Esophagus (tissue), 2 donors: Measurements from ENCODE around the gene PLEKHG5. TPM values are rescaled to one million over a fixed set of nuclear protein-coding genes. Genes with fewer than 3 reads are reported as not detected.
A peak's percentile ranks its signal among the peaks of the same experiment; 100 is the strongest.

Source experiments
- H3K27ac ChIP-seq, 2 donors: one replicate each; pipeline ENCODE4 v1.5.1; 2013; ENCODE audit warnings: low read depth in 2 of 2, mild to moderate bottlenecking in 2 of 2, inconsistent platforms in 1 of 2, low read length in 1 of 2, moderate library complexity in 1 of 2
- H3K27me3 ChIP-seq, 2 donors: one replicate each; pipeline ENCODE4 v1.6.1; 2013; ENCODE audit warnings: low read length in 2 of 2, control low read depth in 1 of 2, mild to moderate bottlenecking in 1 of 2; ENCODE audit not compliant: insufficient read depth in 2 of 2, control insufficient read depth in 1 of 2
- H3K36me3 ChIP-seq, 2 donors: one replicate each; pipeline ENCODE4 v1.6.1; 2013; ENCODE audit warnings: low read length in 1 of 2; ENCODE audit not compliant: control insufficient read depth in 2 of 2, insufficient read depth in 2 of 2
- H3K4me1 ChIP-seq, 2 donors: one replicate each; pipeline ENCODE4 v1.6.1; 2013; ENCODE audit warnings: low read length in 1 of 2; ENCODE audit not compliant: control insufficient read depth in 2 of 2, insufficient read depth in 2 of 2
- H3K4me3 ChIP-seq, 2 donors: one replicate each; pipeline ENCODE4 v1.5.1; 2013; ENCODE audit warnings: low read length in 2 of 2, mild to moderate bottlenecking in 2 of 2, low read depth in 1 of 2, moderate library complexity in 1 of 2
- H3K9me3 ChIP-seq, 2 donors: one replicate each; pipeline ENCODE4 v1.6.1; 2013; ENCODE audit warnings: mild to moderate bottlenecking in 2 of 2, low read depth in 1 of 2, low read length in 1 of 2, moderate library complexity in 1 of 2; ENCODE audit not compliant: control insufficient read depth in 2 of 2, insufficient read depth in 1 of 2
- WGBS, 2 donors: extraction: QIAGEN DNeasy Blood & Tissue Kit; methylation state at CpG; one replicate each; pipeline ENCODE4 v1.1.7; 2013; 5-methylcytosine and 5-hydroxymethylcytosine counted together
- polyA plus RNA-seq, 2 donors: library from polyadenylated mRNA; stranded (reverse); fragments of 200-250 nt; gene quantifications; one replicate each; pipeline ENCODE4 v1.2.3, GENCODE V29; 2013
- donor health status: healthy with polysubstance abuse.
- donor health status: Bipolar disorder and iron deficiency.

The PLEKHG5 gene
- polyA plus RNA-seq, 2 donors = 18.5 to 28.0 TPM

- Histone ChIP-seq H3K27ac (peak overlapping the region; percentile 95 to 98), H3K4me1 (peaks cover 0 to 11% of the 10 kb centered on the region in 2 donors), H3K9me3 (no peaks in the 10 kb centered on the region), H3K4me3 (no peak overlapping the region), H3K27me3 (no peaks in the 10 kb centered on the region), H3K36me3 (no peaks in the 10 kb centered on the region)
- 49 to 65% methylated on average over 10 of the region's 10 CpGs for WGBS, 2 donors
Observed at GRCh38 chr1:6491966-6492365, 499 bp upstream of the PLEKHG5 start.

- Histone ChIP-seq H3K36me3 (no peaks in the 10 kb centered on the region), H3K4me3 (peak overlapping the region; percentile 67 to 81), H3K27me3 (no peaks in the 10 kb centered on the region), H3K27ac (peak overlapping the region; percentile 95 to 98), H3K9me3 (no peaks in the 10 kb centered on the region), H3K4me1 (peaks cover 3 to 17% of the 10 kb centered on the region in 2 donors)
- 26 to 36% methylated on average over 6 of the region's 6 CpGs for WGBS, 2 donors
Observed at GRCh38 chr1:6491081-6491449, 402 bp downstream of the PLEKHG5 start.

GRCh38 chr1:6490181-6491080 lies 1.0 kb downstream of the PLEKHG5 start:
- Histone ChIP-seq H3K4me1 (peaks cover 3 to 19% of the 10 kb centered on the region in 2 donors), H3K9me3 (no peaks in the 10 kb centered on the region), H3K4me3 (peak overlapping the region; percentile 67 to 81), H3K36me3 (no peaks in the 10 kb centered on the region), H3K27me3 (no peaks in the 10 kb centered on the region), H3K27ac (peak overlapping the region; percentile 95 to 98)
- 2% methylated on average over 63 to 70 of the region's 70 CpGs for WGBS, 2 donors

- Histone ChIP-seq H3K4me1 (peaks cover 3 to 19% of the 10 kb centered on the region in 2 donors), H3K27ac (peak overlapping the region; percentile 95 to 98)
- WGBS, 2 donors = 8 to 12% methylated on average over 18 to 21 of the region's 21 CpGs
Observed at GRCh38 chr1:6489799-6490180, 1.7 kb downstream of the PLEKHG5 start.

GRCh38 chr1:6489383-6489765 lies 2.1 kb downstream of the PLEKHG5 start:
- WGBS, 2 donors = 51 to 64% methylated on average over 9 of the region's 9 CpGs

More at GRCh38 chr1:6489799-6490180, 1.7 kb downstream of the PLEKHG5 start:
- H3K9me3 ChIP-seq = no peaks in the 10 kb centered on the region
- no peaks in the 10 kb centered on the region for H3K36me3 ChIP-seq
- H3K27me3 ChIP-seq = no peaks in the 10 kb centered on the region
- H3K4me3 ChIP-seq = peak overlapping the region; percentile 67 to 81

GRCh38 chr1:6488602-6489382 lies 2.7 kb downstream of the PLEKHG5 start:
- WGBS, 2 donors = 50% methylated on average over 13 of the region's 13 CpGs
- H3K27ac ChIP-seq = peak overlapping the region; percentile 95 to 98
- peaks cover 3 to 19% of the 10 kb centered on the region in 2 donors for H3K4me1 ChIP-seq
- no peaks in the 10 kb centered on the region for H3K27me3 ChIP-seq
- H3K9me3 ChIP-seq = no peaks in the 10 kb centered on the region
- peak overlapping the region; percentile 67 to 81 for H3K4me3 ChIP-seq
- H3K36me3 ChIP-seq = no peaks in the 10 kb centered on the region

More at GRCh38 chr1:6489383-6489765, 2.1 kb downstream of the PLEKHG5 start:
- Histone ChIP-seq H3K27ac (peak overlapping the region; percentile 95 to 98), H3K9me3 (no peaks in the 10 kb centered on the region), H3K27me3 (no peaks in the 10 kb centered on the region), H3K4me3 (peak overlapping the region; percentile 67 to 81), H3K36me3 (no peaks in the 10 kb centered on the region), H3K4me1 (peaks cover 3 to 19% of the 10 kb centered on the region in 2 donors)

- H3K4me1 ChIP-seq = peaks cover 3 to 19% of the 10 kb centered on the region in 2 donors
- no peak overlapping the region for H3K4me3 ChIP-seq
- H3K36me3 ChIP-seq = no peaks in the 10 kb centered on the region
- H3K27me3 ChIP-seq = no peaks in the 10 kb centered on the region
- 79 to 85% methylated on average over 14 of the region's 14 CpGs for WGBS, 2 donors
- H3K9me3 ChIP-seq = no peaks in the 10 kb centered on the region
- peak overlapping the region; percentile 95 to 98 for H3K27ac ChIP-seq
Observed at GRCh38 chr1:6487804-6488484, 3.5 kb downstream of the PLEKHG5 start.

GRCh38 chr1:6486433-6487011 lies 4.9 kb downstream of the PLEKHG5 start:
- H3K27ac ChIP-seq = peak overlapping the region; percentile 49 to 80
- no peaks in the 10 kb centered on the region for H3K9me3 ChIP-seq
- H3K27me3 ChIP-seq = no peaks in the 10 kb centered on the region
- 3 to 4% methylated on average over 15 of the region's 15 CpGs for WGBS, 2 donors
- H3K36me3 ChIP-seq = no peaks in the 10 kb centered on the region
- peaks cover 3 to 13% of the 10 kb centered on the region in 2 donors for H3K4me1 ChIP-seq
- peak overlapping the region in 1 of 2 donors; percentile 49 for H3K4me3 ChIP-seq
